ENCODE measurements around the gene VSNL1.

VSNL1 gene

DNA sequence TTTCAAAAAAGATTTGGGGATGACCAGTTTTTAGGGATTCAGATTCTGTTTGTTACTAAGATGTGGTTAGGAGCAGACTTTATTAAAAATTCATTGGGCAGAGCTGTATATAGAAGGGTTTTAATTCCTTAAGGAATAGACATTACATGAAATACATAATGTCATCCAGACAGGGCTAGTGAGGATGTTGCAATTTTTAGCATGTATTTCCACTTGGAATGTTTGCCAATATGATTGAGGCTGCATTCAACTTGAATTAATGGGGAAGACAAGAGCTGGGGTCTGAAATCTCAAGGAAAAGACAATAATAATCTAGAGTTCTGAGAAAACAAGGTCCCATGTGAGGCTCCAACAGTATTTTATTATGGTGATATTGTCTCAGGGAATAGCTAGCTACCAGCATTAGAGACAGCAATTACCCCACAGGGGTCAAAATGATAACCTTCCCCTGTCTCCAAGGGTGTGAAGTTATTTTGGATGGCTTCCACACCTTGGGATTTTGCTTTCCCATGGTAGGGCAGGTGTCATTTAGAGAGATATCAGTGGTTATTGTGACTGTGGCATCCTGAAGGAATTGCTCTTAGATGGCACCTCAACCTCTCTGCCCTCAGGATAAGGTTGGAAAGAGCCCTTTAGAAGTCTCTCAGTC, 60.2 kb downstream of the VSNL1 start:
- Mint-ChIP-seq H3K36me3 (ENCODE audit: low read depth) (no peaks in the 10 kb centered on the region), H3K4me1 (ENCODE audit: low read depth) (peaks cover 4% of the 10 kb centered on the region), H3K27ac (no peak overlapping the region), H3K9me3 (no peaks in the 10 kb centered on the region), H3K4me3 (no peak overlapping the region), H3K27me3 (peaks cover 3% of the 10 kb centered on the region)
- intact Hi-C loops (cut with micrococcal nuclease): no loop called here

GRCh38 chr2:17604050-17604449, 63.6 kb downstream of the VSNL1 start:
- intact Hi-C loops (cut with micrococcal nuclease): no loop called here
- no peaks in the 10 kb centered on the region for H3K9me3 Mint-ChIP-seq
- no peaks in the 10 kb centered on the region for H3K36me3 Mint-ChIP-seq (ENCODE audit: low read depth)
- H3K4me3 Mint-ChIP-seq: no peak overlapping the region
- peaks cover 3% of the 10 kb centered on the region for H3K27me3 Mint-ChIP-seq
- H3K4me1 Mint-ChIP-seq (ENCODE audit: low read depth): peaks cover 4% of the 10 kb centered on the region
- no peak overlapping the region for H3K27ac Mint-ChIP-seq

DNA sequence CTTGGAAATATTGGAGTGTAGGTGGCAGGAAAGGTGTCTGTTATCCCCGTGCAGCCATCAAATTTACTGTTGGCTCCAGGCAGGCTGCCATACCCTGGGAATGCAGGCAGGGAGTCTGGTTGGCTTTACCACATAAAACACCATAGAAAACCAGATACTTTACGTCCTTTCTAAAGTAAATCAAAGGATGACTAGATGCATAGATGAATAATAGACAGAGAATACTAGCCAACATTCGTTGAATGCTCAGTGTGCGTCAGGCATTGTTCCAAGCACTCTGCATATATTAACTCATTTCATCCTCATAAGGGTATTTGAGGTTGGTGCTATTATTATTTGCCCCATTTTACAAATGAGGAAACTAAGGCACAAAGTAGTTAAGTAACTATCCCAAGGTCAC, 65.2 kb downstream of the VSNL1 start:
- Mint-ChIP-seq H3K4me1 (ENCODE audit: low read depth) (peaks cover 4% of the 10 kb centered on the region), H3K9me3 (no peaks in the 10 kb centered on the region), H3K27ac (no peak overlapping the region), H3K36me3 (ENCODE audit: low read depth) (no peaks in the 10 kb centered on the region), H3K4me3 (no peak overlapping the region), H3K27me3 (peaks cover 7% of the 10 kb centered on the region)
- intact Hi-C loops (cut with micrococcal nuclease): no loop called here

DNA sequence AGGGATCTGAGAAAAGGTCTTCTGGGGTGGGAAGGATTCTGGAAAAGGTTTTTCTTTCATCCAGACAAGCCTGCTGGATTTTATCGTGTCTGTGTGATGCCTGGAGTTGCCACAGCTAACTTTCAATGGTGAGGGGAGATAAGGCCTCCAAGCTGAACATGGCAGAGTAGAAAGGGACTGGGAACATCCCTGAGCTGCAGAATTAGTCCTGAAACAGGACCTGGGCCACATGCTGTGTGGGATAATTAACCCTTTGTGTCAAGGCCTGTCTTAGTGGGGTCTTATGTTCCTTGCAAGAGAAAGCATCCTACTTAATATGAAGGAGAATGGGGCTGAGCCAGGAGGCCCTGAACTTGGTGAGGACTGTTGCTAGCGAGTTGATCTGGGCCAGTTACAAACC, 66.4 kb downstream of the VSNL1 start:
- Mint-ChIP-seq H3K27me3 (peaks cover 8% of the 10 kb centered on the region), H3K4me1 (ENCODE audit: low read depth) (peaks cover 4% of the 10 kb centered on the region), H3K9me3 (no peaks in the 10 kb centered on the region), H3K4me3 (no peak overlapping the region), H3K36me3 (ENCODE audit: low read depth) (no peaks in the 10 kb centered on the region), H3K27ac (no peak overlapping the region)
- intact Hi-C loops (cut with micrococcal nuclease): no loop called here

GRCh38 chr2:17607379-17607778, 66.9 kb downstream of the VSNL1 start:
- Mint-ChIP-seq H3K36me3 (ENCODE audit: low read depth) (no peaks in the 10 kb centered on the region), H3K9me3 (no peaks in the 10 kb centered on the region), H3K27ac (no peak overlapping the region), H3K4me3 (no peak overlapping the region), H3K4me1 (ENCODE audit: low read depth) (peaks cover 4% of the 10 kb centered on the region), H3K27me3 (peaks cover 8% of the 10 kb centered on the region)
- intact Hi-C loops (cut with micrococcal nuclease): no loop called here

DNA sequence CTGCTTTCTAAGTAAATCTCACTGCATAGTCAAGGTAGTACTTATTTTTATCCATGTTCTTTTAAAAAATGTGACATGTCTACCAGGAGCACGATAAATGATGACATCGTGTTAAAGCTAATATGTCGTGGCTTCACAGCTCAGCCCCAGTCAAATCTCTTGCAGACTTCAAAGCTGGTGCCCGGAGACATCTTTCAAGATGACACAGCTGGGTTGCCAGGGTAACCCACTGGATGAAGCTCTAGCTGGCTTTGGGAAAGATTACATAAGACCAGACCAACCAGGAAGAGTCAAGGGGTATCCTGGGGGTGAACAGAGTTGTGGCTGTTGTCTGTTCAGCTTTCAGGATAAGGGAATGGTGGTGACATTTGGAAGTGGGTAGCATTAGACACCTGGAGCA, 67.8 kb downstream of the VSNL1 start:
- intact Hi-C loops (cut with micrococcal nuclease): no loop called here
- Mint-ChIP-seq H3K27me3 (peaks cover 10% of the 10 kb centered on the region), H3K36me3 (ENCODE audit: low read depth) (no peaks in the 10 kb centered on the region), H3K27ac (no peak overlapping the region), H3K9me3 (no peaks in the 10 kb centered on the region), H3K4me1 (ENCODE audit: low read depth) (peaks cover 4% of the 10 kb centered on the region), H3K4me3 (no peak overlapping the region)

DNA sequence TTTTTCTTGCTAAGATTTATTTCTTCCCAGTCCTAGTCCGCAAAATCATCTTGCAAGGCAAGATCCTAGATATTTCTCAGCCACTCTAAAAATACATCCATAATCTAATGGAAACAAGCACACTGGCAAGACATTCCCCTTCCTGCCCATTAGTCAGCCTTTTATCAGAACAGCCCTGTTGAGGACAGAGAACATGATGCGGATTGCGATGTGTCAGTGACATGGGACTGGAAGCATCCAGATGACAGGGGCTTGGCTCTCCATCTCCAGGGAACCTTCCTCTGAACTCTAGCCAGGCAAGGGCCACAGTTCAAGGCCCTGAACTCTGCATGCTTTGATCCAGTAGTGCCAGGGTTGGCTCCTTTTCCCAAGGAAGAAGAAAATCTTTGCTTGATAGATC, 70.0 kb downstream of the VSNL1 start:
- Mint-ChIP-seq H3K27me3 (peaks cover 8% of the 10 kb centered on the region), H3K4me1 (ENCODE audit: low read depth) (peaks cover under 1% of the 10 kb centered on the region), H3K4me3 (no peak overlapping the region), H3K9me3 (no peaks in the 10 kb centered on the region), H3K36me3 (ENCODE audit: low read depth) (no peaks in the 10 kb centered on the region), H3K27ac (no peak overlapping the region)
- intact Hi-C loops (cut with micrococcal nuclease): no loop called here

GRCh38 chr2:17611036-17611435, 70.5 kb downstream of the VSNL1 start:
- no peaks in the 10 kb centered on the region for H3K9me3 Mint-ChIP-seq
- no peaks in the 10 kb centered on the region for H3K36me3 Mint-ChIP-seq (ENCODE audit: low read depth)
- H3K27ac Mint-ChIP-seq: no peak overlapping the region
- no peaks in the 10 kb centered on the region for H3K4me1 Mint-ChIP-seq (ENCODE audit: low read depth)
- H3K4me3 Mint-ChIP-seq: no peak overlapping the region
- intact Hi-C loops (cut with micrococcal nuclease): no loop called here
- H3K27me3 Mint-ChIP-seq: peaks cover 7% of the 10 kb centered on the region

DNA sequence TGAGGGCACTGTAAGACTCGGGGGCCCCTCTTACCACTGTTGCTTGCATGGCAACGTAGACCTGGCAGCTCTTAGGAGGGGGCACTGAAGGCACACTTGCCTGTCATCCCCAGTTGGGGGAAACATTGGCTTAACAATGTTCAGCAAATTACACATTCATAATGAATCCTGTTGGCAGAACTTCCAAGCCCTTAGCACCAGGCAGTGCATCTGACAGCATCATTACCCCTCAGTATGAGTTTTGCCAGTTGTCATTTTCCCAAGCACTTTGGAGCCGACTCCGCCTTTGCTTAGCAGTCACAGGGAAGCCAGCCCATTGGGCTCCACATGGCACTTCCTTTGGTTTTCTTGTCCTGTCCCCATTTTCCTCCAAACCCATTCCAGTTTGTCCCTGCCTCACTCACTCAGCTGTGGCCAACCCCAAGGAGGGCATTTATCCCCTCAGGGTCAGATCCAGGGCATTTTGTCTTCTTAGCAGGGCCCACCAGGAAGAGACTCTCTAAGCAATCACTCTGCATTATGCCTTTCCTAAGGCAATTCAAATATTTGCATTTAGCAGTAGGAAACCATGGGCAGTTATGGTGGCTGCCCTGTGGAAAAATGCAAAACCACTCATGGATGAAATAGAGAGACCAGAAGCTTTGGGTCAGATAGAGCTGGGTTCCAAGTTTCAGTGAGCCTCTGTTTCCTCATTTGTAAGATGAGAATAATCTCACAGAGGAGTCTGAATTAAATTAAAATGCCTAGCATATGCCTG, 73.9 kb downstream of the VSNL1 start:
- no peaks in the 10 kb centered on the region for H3K36me3 Mint-ChIP-seq (ENCODE audit: low read depth)
- H3K9me3 Mint-ChIP-seq: no peaks in the 10 kb centered on the region
- intact Hi-C loops (cut with micrococcal nuclease): no loop called here
- H3K27ac Mint-ChIP-seq: no peak overlapping the region
- H3K4me3 Mint-ChIP-seq: no peak overlapping the region
- H3K4me1 Mint-ChIP-seq (ENCODE audit: low read depth): no peaks in the 10 kb centered on the region
- H3K27me3 Mint-ChIP-seq: peaks cover 5% of the 10 kb centered on the region

GRCh38 chr2:17615147-17615546, 74.7 kb downstream of the VSNL1 start:
- Mint-ChIP-seq H3K27ac (no peak overlapping the region), H3K36me3 (ENCODE audit: low read depth) (no peaks in the 10 kb centered on the region), H3K9me3 (no peaks in the 10 kb centered on the region), H3K27me3 (peaks cover 5% of the 10 kb centered on the region), H3K4me3 (no peak overlapping the region), H3K4me1 (ENCODE audit: low read depth) (no peaks in the 10 kb centered on the region)
- intact Hi-C loops (cut with micrococcal nuclease): no loop called here

DNA sequence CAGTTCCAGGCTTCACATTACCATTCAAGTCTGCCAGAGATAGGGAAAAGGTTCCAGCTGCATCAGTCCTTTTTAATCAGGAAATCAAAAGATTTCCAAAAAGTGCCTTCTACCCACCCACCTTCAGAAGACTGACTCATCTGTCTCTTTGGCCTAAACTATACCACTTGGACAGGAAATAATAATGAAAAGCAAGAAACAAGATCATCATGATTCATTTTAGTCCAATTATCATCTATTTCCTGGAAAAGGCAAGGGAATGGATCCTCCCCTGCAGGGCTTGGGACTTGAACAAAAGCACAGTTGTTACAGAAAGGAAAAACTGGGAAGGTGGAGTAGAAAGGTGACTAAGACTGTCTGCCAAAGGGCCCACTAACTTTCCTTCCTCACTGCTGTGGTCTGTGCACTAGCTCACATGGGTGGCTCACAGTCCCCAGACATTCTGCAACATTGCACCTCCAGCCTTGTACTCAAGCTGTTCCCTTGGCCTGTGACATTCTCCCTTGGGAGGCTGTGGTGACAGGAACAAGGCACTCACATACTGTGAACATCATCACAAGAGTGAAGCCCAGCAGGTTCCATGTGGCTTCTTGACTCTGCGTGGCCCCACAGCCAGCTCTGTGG, 75.3 kb downstream of the VSNL1 start:
- Mint-ChIP-seq H3K27ac (no peak overlapping the region), H3K4me1 (ENCODE audit: low read depth) (no peaks in the 10 kb centered on the region), H3K36me3 (ENCODE audit: low read depth) (no peaks in the 10 kb centered on the region), H3K27me3 (peaks cover 2% of the 10 kb centered on the region), H3K4me3 (no peak overlapping the region), H3K9me3 (no peaks in the 10 kb centered on the region)
- intact Hi-C loops (cut with micrococcal nuclease): no loop called here

GRCh38 chr2:17616405-17616804, 75.9 kb downstream of the VSNL1 start:
- no peaks in the 10 kb centered on the region for H3K4me1 Mint-ChIP-seq (ENCODE audit: low read depth)
- H3K27me3 Mint-ChIP-seq: peaks cover 2% of the 10 kb centered on the region
- intact Hi-C loops (cut with micrococcal nuclease): no loop called here
- no peak overlapping the region for H3K4me3 Mint-ChIP-seq
- H3K9me3 Mint-ChIP-seq: no peaks in the 10 kb centered on the region
- no peak overlapping the region for H3K27ac Mint-ChIP-seq
- H3K36me3 Mint-ChIP-seq (ENCODE audit: low read depth): no peaks in the 10 kb centered on the region

DNA sequence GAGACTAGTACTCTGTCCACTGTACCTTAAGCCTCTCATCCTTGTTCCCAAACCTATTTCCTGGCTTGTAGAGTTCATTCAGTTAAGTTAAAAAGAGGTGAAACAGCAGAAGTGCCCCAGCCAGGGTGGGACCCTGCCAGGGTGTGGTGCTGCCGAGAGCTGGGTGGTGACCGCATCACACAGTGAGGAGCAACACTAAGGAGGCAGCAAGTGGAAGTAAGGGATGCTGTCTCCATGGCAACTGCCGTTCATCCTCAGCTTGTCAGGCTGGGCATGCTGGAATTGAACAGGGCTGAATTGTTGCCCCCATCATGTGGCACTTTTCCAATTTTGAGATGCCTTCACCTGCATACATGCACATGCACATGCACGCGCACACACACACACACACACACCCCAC, 77.0 kb downstream of the VSNL1 start:
- H3K27ac Mint-ChIP-seq: no peak overlapping the region
- H3K9me3 Mint-ChIP-seq: no peaks in the 10 kb centered on the region
- H3K4me1 Mint-ChIP-seq (ENCODE audit: low read depth): no peaks in the 10 kb centered on the region
- H3K27me3 Mint-ChIP-seq: peaks cover 2% of the 10 kb centered on the region
- H3K4me3 Mint-ChIP-seq: no peak overlapping the region
- intact Hi-C loops (cut with micrococcal nuclease): no loop called here
- H3K36me3 Mint-ChIP-seq (ENCODE audit: low read depth): no peaks in the 10 kb centered on the region

GRCh38 chr2:17617955-17618354, 77.5 kb downstream of the VSNL1 start:
- Mint-ChIP-seq H3K9me3 (no peaks in the 10 kb centered on the region), H3K36me3 (ENCODE audit: low read depth) (no peaks in the 10 kb centered on the region), H3K4me3 (no peak overlapping the region), H3K27ac (no peak overlapping the region), H3K4me1 (ENCODE audit: low read depth) (no peaks in the 10 kb centered on the region), H3K27me3 (peaks cover under 1% of the 10 kb centered on the region)
- intact Hi-C loops (cut with micrococcal nuclease): no loop called here
